GM12878 (cell line): ENCODE measurements around the gene CD14. TPM values are rescaled to one million over a fixed set of nuclear protein-coding genes. Genes with fewer than 3 reads are reported as not detected.
A peak's percentile ranks its signal among the peaks of the same experiment; 100 is the strongest.

ENCODE experiments used
- CBFB ChIP-seq: IDR thresholded peaks from 2 replicates; pipeline ENCODE4 v1.6.1; 2016; ENCODE audit warnings: antibody characterized with exemption, low read depth
- CHD1 ChIP-seq: IDR thresholded peaks from 2 replicates; pipeline ENCODE4 v1.6.1; 2012; ENCODE audit warnings: low read depth, low read length, improper control_type of control experiment
- E2F4 ChIP-seq: IDR thresholded peaks from 2 replicates; pipeline ENCODE4 v1.6.1; 2012; ENCODE audit warnings: low read depth, low read length, improper control_type of control experiment
- EED ChIP-seq: sonication (generic); IDR thresholded peaks from 2 replicates; pipeline ENCODE4 v1.6.1; 2016; ENCODE audit warnings: antibody characterized with exemption, low read depth
- EGR1 ChIP-seq, 2 experiments: IDR thresholded peaks; 1 replicate in 1 of 2; 2 replicates in 1 of 2; pipeline ENCODE4 v1.6.1; 2011 to 2012; ENCODE audit warnings: low read depth in 2 of 2, low read length in 2 of 2, borderline replicate concordance in 1 of 2, mild to moderate bottlenecking in 1 of 2, moderate library complexity in 1 of 2
- GABPA ChIP-seq: IDR thresholded peaks from 2 replicates; pipeline ENCODE4 v1.6.1; 2014; ENCODE audit warnings: antibody characterized with exemption, low read depth, mild to moderate bottlenecking, inconsistent platforms
- HDGF ChIP-seq: fragments of 450-650 bp; IDR thresholded peaks from 2 replicates; pipeline ENCODE4 v1.6.1; 2016; ENCODE audit warnings: antibody characterized with exemption
- JUNB ChIP-seq: IDR thresholded peaks from 2 replicates; pipeline ENCODE4 v1.6.1; 2016; ENCODE audit warnings: antibody characterized with exemption, mild to moderate bottlenecking
- NFIC ChIP-seq: IDR thresholded peaks from 2 replicates; pipeline ENCODE4 v1.6.1; 2012; ENCODE audit warnings: low read depth, mild to moderate bottlenecking, inconsistent platforms, low read length, moderate library complexity
- NFXL1 ChIP-seq: fragments of 450-650 bp; IDR thresholded peaks from 2 replicates; pipeline ENCODE4 v1.6.1; 2017; ENCODE audit warnings: antibody characterized with exemption, mild to moderate bottlenecking, borderline replicate concordance
- NR2C2 ChIP-seq: IDR thresholded peaks from 2 replicates; pipeline ENCODE4 v1.6.1; 2011; ENCODE audit warnings: borderline replicate concordance, low read depth; ENCODE audit not compliant: control insufficient read depth, insufficient read length
- NRF1 ChIP-seq: conservative IDR thresholded peaks from 2 replicates; pipeline ENCODE4 v1.6.1; 2011; ENCODE audit warnings: mild to moderate bottlenecking, low read depth, low read length, improper control_type of control experiment
- POLR2A ChIP-seq: IDR thresholded peaks from 2 replicates; pipeline ENCODE4 v1.6.1; 2011; ENCODE audit warnings: low read depth, mild to moderate bottlenecking, low read length
- POU2F2 ChIP-seq: IDR thresholded peaks from 3 replicates; pipeline ENCODE4 v1.6.1; 2011; ENCODE audit warnings: low read depth, mild to moderate bottlenecking, low read length, borderline replicate concordance
- RAD21 ChIP-seq: IDR thresholded peaks from 2 replicates; pipeline ENCODE4 v1.6.1; 2011; ENCODE audit warnings: mild to moderate bottlenecking, low read depth, low read length, moderate library complexity; ENCODE audit not compliant: insufficient read depth
- RUNX3 ChIP-seq: IDR thresholded peaks from 2 replicates; pipeline ENCODE4 v1.6.1; 2012; ENCODE audit warnings: low read length, inconsistent platforms
- WRNIP1 ChIP-seq: IDR thresholded peaks from 2 replicates; pipeline ENCODE4 v1.6.1; 2011; ENCODE audit warnings: low read depth, low read length, improper control_type of control experiment, borderline replicate concordance
- ZNF24 ChIP-seq: fragments of 450-650 bp; IDR thresholded peaks from 2 replicates; pipeline ENCODE4 v1.6.1; 2017; ENCODE audit warnings: antibody characterized with exemption, mild to moderate bottlenecking
- polyA plus RNA-seq, 11 experiments: library from polyadenylated mRNA; depleted of rRNA in 4 of 11; unstranded in 6 of 11; stranded (reverse) in 5 of 11; fragments of >200 nt; fragmentation: Nextera tagmentation in 4 of 11; fragmentation: Illumina TruSeq in 1 of 11; extraction: Ambion mirVana in 4 of 11; extraction: Trizol in 1 of 11; gene quantifications; 1 replicate in 1 of 11; 2 replicates in 10 of 11; pipeline versions ENCODE4 v1.2.1 to v1.2.3, GENCODE V29; 2011 to 2016; ENCODE audit warnings: inconsistent platforms in 2 of 11, missing spikeins in 2 of 11, low read depth in 1 of 11
- total RNA-seq, 4 experiments: library from RNA; depleted of rRNA in 3 of 4; stranded (reverse); fragments of >200 nt in 3 of 4; fragmentation: Illumina TruSeq in 1 of 4; extraction: Trizol in 1 of 4; gene quantifications; 2 replicates each; pipeline versions ENCODE4 v1.2.1 to v1.2.3, GENCODE V29; 2013 to 2021
- TF ChIP-seq, protein P1 (sequence below): IDR thresholded peaks from 2 replicates; pipeline ENCODE4 v1.6.1; 2012; ENCODE audit warnings: low read depth, low read length, improper control_type of control experiment
- TF ChIP-seq, protein P2 (sequence below): IDR thresholded peaks from 2 replicates; pipeline ENCODE4 v1.6.1; 2011; ENCODE audit warnings: mild to moderate bottlenecking, low read depth, low read length, moderate library complexity; ENCODE audit not compliant: insufficient replicate concordance
- TF ChIP-seq, protein P3 (sequence below), 3 experiments: IDR thresholded peaks in 2 of 3; conservative IDR thresholded peaks in 1 of 3; 2 replicates each; pipeline ENCODE4 v1.5.1; 2011; ENCODE audit warnings: low read depth in 3 of 3, low read length in 3 of 3, mild to moderate bottlenecking in 3 of 3, control low read depth in 2 of 3, moderate library complexity in 2 of 3, inconsistent platforms in 1 of 3, mixed read lengths in 1 of 3; ENCODE audit not compliant: control insufficient read depth in 2 of 3, insufficient read depth in 1 of 3; ENCODE audit errors: extremely low read depth in 1 of 3
- TF ChIP-seq, protein P4 (sequence below): fragments of 150-350 bp; IDR thresholded peaks from 2 replicates; pipeline ENCODE4 v1.6.1; 2014; ENCODE audit warnings: mild to moderate bottlenecking, low read depth, low read length

CD14 gene
- total and polyA plus RNA-seq, 10 of the 15 experiments (the other 5 are each of a cell fraction or from before 2014, with no cell fraction given), result 0.09 to 0.72 (median 0.18) TPM; not detected in 5

DNA sequence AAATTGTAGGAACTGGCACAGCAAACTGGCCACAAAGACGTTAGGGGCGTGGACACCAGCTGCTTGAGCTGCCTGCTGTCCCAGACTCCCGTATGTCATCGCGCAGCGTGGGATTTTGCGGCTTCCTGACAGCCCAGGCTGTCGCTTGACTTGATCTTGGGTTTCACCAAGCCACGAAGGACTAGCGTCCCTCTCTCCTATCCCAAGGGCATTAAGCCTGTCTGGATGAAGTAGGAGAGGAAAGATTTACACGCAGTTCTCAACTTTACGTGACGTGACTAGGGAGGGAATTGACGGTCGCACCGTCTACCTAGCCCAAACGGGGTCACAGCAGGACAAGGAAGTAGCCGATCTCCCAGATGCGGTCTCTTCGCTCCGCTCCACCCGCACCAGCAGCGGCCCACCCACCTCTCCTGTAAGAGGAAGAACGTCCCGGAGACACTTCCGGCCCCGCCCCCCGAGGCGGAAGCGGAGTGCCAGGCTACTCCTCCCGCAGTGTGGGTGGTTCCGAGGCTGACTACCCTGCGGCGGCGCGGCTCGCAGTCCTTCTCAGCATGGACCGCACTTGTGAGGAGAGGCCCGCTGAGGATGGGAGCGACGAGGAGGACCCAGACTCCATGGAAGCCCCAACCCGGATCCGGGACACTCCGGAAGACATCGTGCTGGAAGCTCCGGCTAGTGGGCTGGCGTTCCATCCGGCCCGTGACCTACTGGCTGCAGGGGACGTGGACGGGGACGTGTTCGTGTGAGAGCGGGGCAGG lies 31.6 kb upstream of the CD14 start, which contains the start of gene WDR55 (continued):
- TF ChIP-seq POU2F2 (no peak; the same call in 2 of the 3 replicates), RAD21 (no peak), GABPA (peak; percentile 90), NRF1 (no peak), NR2C2 (no peak), WRNIP1 (peak; percentile 93), EGR1 (IDR thresholded peaks at IDR 0.05; ENCODE audit: borderline replicate concordance in 1 of 2, low read depth in 2 of 2, low read length in 2 of 2) (peak; percentile 29 to 84), HDGF (no peak), NFIC (no peak), ZNF24 (no peak), RUNX3 (peak; percentile 52; the same call in 1 of the 2 replicates), NFXL1 (no peak), JUNB (no peak), CBFB (peak; percentile 79; the same call in 1 of the 2 replicates), CHD1 (no peak), E2F4 (no peak), POLR2A (peak; percentile 98), EED (peak; percentile 68)
- TF ChIP-seq, protein P1, sequence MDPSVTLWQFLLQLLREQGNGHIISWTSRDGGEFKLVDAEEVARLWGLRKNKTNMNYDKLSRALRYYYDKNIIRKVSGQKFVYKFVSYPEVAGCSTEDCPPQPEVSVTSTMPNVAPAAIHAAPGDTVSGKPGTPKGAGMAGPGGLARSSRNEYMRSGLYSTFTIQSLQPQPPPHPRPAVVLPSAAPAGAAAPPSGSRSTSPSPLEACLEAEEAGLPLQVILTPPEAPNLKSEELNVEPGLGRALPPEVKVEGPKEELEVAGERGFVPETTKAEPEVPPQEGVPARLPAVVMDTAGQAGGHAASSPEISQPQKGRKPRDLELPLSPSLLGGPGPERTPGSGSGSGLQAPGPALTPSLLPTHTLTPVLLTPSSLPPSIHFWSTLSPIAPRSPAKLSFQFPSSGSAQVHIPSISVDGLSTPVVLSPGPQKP, result peak; percentile 77; the same call in 1 of the 2 replicates
- TF ChIP-seq, protein P2, sequence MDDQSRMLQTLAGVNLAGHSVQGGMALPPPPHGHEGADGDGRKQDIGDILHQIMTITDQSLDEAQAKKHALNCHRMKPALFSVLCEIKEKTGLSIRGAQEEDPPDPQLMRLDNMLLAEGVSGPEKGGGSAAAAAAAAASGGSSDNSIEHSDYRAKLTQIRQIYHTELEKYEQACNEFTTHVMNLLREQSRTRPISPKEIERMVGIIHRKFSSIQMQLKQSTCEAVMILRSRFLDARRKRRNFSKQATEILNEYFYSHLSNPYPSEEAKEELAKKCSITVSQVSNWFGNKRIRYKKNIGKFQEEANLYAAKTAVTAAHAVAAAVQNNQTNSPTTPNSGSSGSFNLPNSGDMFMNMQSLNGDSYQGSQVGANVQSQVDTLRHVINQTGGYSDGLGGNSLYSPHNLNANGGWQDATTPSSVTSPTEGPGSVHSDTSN, result no peak
- TF ChIP-seq, protein P3, sequence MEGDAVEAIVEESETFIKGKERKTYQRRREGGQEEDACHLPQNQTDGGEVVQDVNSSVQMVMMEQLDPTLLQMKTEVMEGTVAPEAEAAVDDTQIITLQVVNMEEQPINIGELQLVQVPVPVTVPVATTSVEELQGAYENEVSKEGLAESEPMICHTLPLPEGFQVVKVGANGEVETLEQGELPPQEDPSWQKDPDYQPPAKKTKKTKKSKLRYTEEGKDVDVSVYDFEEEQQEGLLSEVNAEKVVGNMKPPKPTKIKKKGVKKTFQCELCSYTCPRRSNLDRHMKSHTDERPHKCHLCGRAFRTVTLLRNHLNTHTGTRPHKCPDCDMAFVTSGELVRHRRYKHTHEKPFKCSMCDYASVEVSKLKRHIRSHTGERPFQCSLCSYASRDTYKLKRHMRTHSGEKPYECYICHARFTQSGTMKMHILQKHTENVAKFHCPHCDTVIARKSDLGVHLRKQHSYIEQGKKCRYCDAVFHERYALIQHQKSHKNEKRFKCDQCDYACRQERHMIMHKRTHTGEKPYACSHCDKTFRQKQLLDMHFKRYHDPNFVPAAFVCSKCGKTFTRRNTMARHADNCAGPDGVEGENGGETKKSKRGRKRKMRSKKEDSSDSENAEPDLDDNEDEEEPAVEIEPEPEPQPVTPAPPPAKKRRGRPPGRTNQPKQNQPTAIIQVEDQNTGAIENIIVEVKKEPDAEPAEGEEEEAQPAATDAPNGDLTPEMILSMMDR (IDR thresholded peaks at IDR 0.05 in 2 of 3, conservative IDR thresholded peaks at IDR 0.05 in 1 of 3; ENCODE audit: control insufficient read depth in 2 of 3, extremely low read depth in 1 of 3, insufficient read depth in 1 of 3, low read depth in 3 of 3, low read length in 3 of 3), result no peak
- TF ChIP-seq, protein P4, sequence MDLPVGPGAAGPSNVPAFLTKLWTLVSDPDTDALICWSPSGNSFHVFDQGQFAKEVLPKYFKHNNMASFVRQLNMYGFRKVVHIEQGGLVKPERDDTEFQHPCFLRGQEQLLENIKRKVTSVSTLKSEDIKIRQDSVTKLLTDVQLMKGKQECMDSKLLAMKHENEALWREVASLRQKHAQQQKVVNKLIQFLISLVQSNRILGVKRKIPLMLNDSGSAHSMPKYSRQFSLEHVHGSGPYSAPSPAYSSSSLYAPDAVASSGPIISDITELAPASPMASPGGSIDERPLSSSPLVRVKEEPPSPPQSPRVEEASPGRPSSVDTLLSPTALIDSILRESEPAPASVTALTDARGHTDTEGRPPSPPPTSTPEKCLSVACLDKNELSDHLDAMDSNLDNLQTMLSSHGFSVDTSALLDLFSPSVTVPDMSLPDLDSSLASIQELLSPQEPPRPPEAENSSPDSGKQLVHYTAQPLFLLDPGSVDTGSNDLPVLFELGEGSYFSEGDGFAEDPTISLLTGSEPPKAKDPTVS, result 0 out of 2 replicates have a peak, but pooled peaks have one; percentile 23
